Testis (tissue), 3 donors: ENCODE measurements around the gene GFRA1. TPM values are rescaled to one million over a fixed set of nuclear protein-coding genes. Genes with fewer than 3 reads are reported as not detected.

Experiments
- DNase-seq: peaks from one replicate; pipeline ENCODE4 v3.0.0-alpha.2; 2019
- H3K27ac ChIP-seq, 2 donors: fragments of 200-600 bp; sonication (generic); one replicate each; pipeline ENCODE4 v1.5.1; 2019
- H3K27me3 ChIP-seq: fragments of 200-600 bp; sonication (generic); one replicate; pipeline ENCODE4 v1.5.1; 2019
- H3K36me3 ChIP-seq: fragments of 200-600 bp; sonication (generic); one replicate; pipeline ENCODE4 v1.5.1; 2017; ENCODE audit warnings: low read depth; ENCODE audit errors: missing control alignments
- H3K4me1 ChIP-seq: fragments of 200-600 bp; sonication (generic); one replicate; pipeline ENCODE4 v1.5.1; 2019
- H3K4me3 ChIP-seq, 2 donors: fragments of 200-600 bp; sonication (generic); one replicate each; pipeline ENCODE4 v1.5.1; 2017 to 2019
- H3K9me3 ChIP-seq: fragments of 200-600 bp; sonication (generic); one replicate; pipeline ENCODE4 v1.5.1; 2017
- POLR2A ChIP-seq: fragments of 450-650 bp; IDR thresholded peaks from one replicate; pipeline ENCODE4 v1.6.1; 2017; ENCODE audit warnings: antibody characterized with exemption, mild to moderate bottlenecking, moderate library complexity
- WGBS, 2 donors: methylation state at CpG; one replicate each; pipeline ENCODE4 v1.1.5; 2018; 5-methylcytosine and 5-hydroxymethylcytosine counted together
- intact Hi-C: fragments of 100-400 bp; cut with DNase I; formaldehyde crosslinking; loops from one replicate; pipeline ENCODE4 v1.15.1; 2023; ENCODE audit warnings: low total_unique reads
- polyA plus RNA-seq: library from polyadenylated mRNA; stranded (reverse); fragments of 350-450 nt; fragmentation: Illumina TruSeq; extraction: RNeasy Lipid Tissue Mini Kit (QIAGEN cat#74804); gene quantifications from one replicate; pipeline ENCODE4 v1.2.3, GENCODE V29; 2014; ENCODE audit warnings: low read depth, low replicate concordance; ENCODE audit not compliant: insufficient read depth
- total RNA-seq, 2 donors: library from RNA; depleted of rRNA; stranded (reverse); fragments of >200 nt; gene quantifications; one replicate each; pipeline ENCODE4 v1.2.3, GENCODE V29; 2016
- TF ChIP-seq, protein P1 (sequence below), 3 experiments: fragments of 450-650 bp in 2 of 3; fragments of 200-600 bp in 1 of 3; sonication (generic) in 1 of 3; IDR thresholded peaks; one replicate each; pipeline ENCODE4 v1.5.1; 2016 to 2019; ENCODE audit warnings: antibody characterized with exemption in 3 of 3, mild to moderate bottlenecking in 2 of 3, moderate library complexity in 1 of 3

Gene GFRA1
- total and polyA plus RNA-seq, 3 donors from 2014 or later: 8.6 to 23.8 (median 17.7) TPM

- Histone ChIP-seq H3K27me3 (no peaks in the 10 kb centered on the region), H3K9me3 (no peaks in the 10 kb centered on the region), H3K4me3 (no peak overlapping the region), H3K27ac (no peak overlapping the region), H3K4me1 (no peaks in the 10 kb centered on the region), H3K36me3 (no peaks in the 10 kb centered on the region)
- 55% methylated on average over 3 of the region's 3 CpGs; no CpG with 5 or more reads in 1 of the 2 donors for whole genome bisulfite sequencing, 2 donors
- intact Hi-C loops: no loop called here
- TF ChIP-seq, protein P1, sequence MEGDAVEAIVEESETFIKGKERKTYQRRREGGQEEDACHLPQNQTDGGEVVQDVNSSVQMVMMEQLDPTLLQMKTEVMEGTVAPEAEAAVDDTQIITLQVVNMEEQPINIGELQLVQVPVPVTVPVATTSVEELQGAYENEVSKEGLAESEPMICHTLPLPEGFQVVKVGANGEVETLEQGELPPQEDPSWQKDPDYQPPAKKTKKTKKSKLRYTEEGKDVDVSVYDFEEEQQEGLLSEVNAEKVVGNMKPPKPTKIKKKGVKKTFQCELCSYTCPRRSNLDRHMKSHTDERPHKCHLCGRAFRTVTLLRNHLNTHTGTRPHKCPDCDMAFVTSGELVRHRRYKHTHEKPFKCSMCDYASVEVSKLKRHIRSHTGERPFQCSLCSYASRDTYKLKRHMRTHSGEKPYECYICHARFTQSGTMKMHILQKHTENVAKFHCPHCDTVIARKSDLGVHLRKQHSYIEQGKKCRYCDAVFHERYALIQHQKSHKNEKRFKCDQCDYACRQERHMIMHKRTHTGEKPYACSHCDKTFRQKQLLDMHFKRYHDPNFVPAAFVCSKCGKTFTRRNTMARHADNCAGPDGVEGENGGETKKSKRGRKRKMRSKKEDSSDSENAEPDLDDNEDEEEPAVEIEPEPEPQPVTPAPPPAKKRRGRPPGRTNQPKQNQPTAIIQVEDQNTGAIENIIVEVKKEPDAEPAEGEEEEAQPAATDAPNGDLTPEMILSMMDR (IDR thresholded peaks at IDR 0.05): no peak
- no peak for TF ChIP-seq POLR2A
- no peak for DNase-seq
Observed at GRCh38 chr10:116030576-116030975, 242.4 kb downstream of the GFRA1 start.

DNA sequence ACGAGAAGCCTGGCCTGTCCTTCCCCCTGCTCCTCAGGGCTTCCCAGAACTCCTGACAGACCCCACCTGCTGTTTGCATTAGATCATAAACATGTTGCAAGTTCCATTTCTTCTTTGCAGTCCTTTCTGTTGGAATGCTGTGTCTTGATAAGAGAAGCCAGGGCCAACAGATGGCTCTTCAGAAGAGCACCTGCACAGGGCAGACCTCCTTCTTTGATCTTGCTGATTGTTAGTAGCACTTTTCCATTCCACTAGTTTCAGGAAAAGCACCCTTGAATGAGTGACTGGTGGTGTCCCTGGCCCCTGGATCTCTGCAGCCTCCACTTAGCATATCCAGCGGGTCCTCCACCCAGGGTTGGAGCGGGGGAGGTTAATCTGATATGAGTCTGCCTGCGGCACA lies 243.2 kb downstream of the GFRA1 start:
- no peaks in the 10 kb centered on the region for H3K9me3 ChIP-seq
- DNase-seq: no peak
- H3K4me3 ChIP-seq: no peak overlapping the region
- no peaks in the 10 kb centered on the region for H3K27me3 ChIP-seq
- H3K36me3 ChIP-seq: no peaks in the 10 kb centered on the region
- no peak overlapping the region for H3K27ac ChIP-seq
- 73 to 83% methylated on average over 4 of the region's 4 CpGs for WGBS, 2 donors
- no peaks in the 10 kb centered on the region for H3K4me1 ChIP-seq
- TF ChIP-seq, protein P1 (IDR thresholded peaks at IDR 0.05): no peak
- no peak for TF ChIP-seq POLR2A
- intact Hi-C loops: no loop called here

- Histone ChIP-seq H3K27me3 (no peaks in the 10 kb centered on the region), H3K4me3 (no peak overlapping the region), H3K36me3 (no peaks in the 10 kb centered on the region), H3K9me3 (no peaks in the 10 kb centered on the region), H3K4me1 (no peaks in the 10 kb centered on the region), H3K27ac (no peak overlapping the region)
- DNase-seq: no peak
- TF ChIP-seq POLR2A: no peak
- TF ChIP-seq, protein P1 (IDR thresholded peaks at IDR 0.05): no peak
- intact Hi-C loops: no loop called here
- 78 to 85% methylated on average over 6 of the region's 6 CpGs for WGBS, 2 donors
Observed at GRCh38 chr10:116027355-116027754, 245.7 kb downstream of the GFRA1 start.

DNA sequence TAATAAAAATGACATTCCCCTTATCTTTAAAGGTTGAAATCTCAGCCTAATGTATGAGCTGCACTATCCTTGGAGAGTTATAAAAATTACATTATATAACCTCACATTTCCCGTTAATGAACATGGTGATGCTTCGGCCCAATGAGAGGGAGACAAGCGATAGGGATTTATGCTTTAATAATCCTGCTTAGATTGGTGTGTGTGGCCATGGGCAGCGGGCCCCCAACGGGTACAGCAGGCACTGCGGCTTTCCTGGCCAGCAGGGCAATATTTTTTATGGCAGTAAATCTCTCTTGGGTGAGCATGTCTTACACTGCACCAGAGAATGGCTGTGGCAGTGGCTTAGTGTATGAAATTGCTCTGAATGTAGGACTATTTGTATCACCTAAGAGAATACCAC lies 246.3 kb downstream of the GFRA1 start:
- Histone ChIP-seq H3K4me1 (no peaks in the 10 kb centered on the region), H3K9me3 (no peaks in the 10 kb centered on the region), H3K27ac (no peak overlapping the region), H3K36me3 (no peaks in the 10 kb centered on the region), H3K27me3 (no peaks in the 10 kb centered on the region), H3K4me3 (no peak overlapping the region)
- intact Hi-C loops: no loop called here
- 86 to 87% methylated on average over 6 of the region's 6 CpGs for WGBS, 2 donors
- TF ChIP-seq POLR2A: no peak
- TF ChIP-seq, protein P1 (IDR thresholded peaks at IDR 0.05): no peak
- DNase-seq: no peak

- Histone ChIP-seq H3K9me3 (no peaks in the 10 kb centered on the region), H3K4me3 (no peak overlapping the region), H3K4me1 (no peaks in the 10 kb centered on the region), H3K36me3 (no peaks in the 10 kb centered on the region), H3K27ac (no peak overlapping the region), H3K27me3 (no peaks in the 10 kb centered on the region)
- intact Hi-C loops: no loop called here
- 91 to 100% methylated on average over 1 of the region's 1 CpG for WGBS, 2 donors
- DNase-seq: no peak
- TF ChIP-seq, protein P1 (IDR thresholded peaks at IDR 0.05): no peak
- TF ChIP-seq POLR2A: no peak
Observed at GRCh38 chr10:116026315-116026714, 246.7 kb downstream of the GFRA1 start.
